Fibroblast of lung (primary cell): Measurements from ENCODE around the gene CEMIP. TPM values are rescaled to one million over a fixed set of nuclear protein-coding genes. Genes with fewer than 3 reads are reported as not detected.

Experiments used
- DNase-seq, 2 donors: peaks; one replicate each; pipeline versions ENCODE4 v3.0.0 to v3.0.0-alpha.2; 2010; ENCODE audit warnings: low read depth in 2 of 2
- H2AFZ ChIP-seq: 2 replicates; pipeline ENCODE4 v1.5.1; 2012; ENCODE audit warnings: low read length, control low read depth, inconsistent platforms
- H3K27ac ChIP-seq: 2 replicates; pipeline ENCODE4 v1.5.1; 2011; ENCODE audit warnings: low read length, control low read depth; ENCODE audit not compliant: insufficient read depth
- H3K27me3 ChIP-seq: 2 replicates; pipeline ENCODE4 v1.5.1; 2011; ENCODE audit warnings: mild to moderate bottlenecking, low read length; ENCODE audit not compliant: control insufficient read depth, insufficient read depth
- H3K36me3 ChIP-seq: 2 replicates; pipeline ENCODE4 v1.5.1; 2011; ENCODE audit warnings: low read length; ENCODE audit not compliant: control insufficient read depth, insufficient read depth
- H3K4me1 ChIP-seq: 2 replicates; pipeline ENCODE4 v1.5.1; 2011; ENCODE audit warnings: low read length; ENCODE audit not compliant: control insufficient read depth, insufficient read depth; ENCODE audit errors: extremely low read depth
- H3K4me2 ChIP-seq: 2 replicates; pipeline ENCODE4 v1.5.1; 2011; ENCODE audit warnings: low read length, control low read depth; ENCODE audit not compliant: insufficient read depth; ENCODE audit errors: extremely low read depth
- H3K4me3 ChIP-seq, 4 experiments: fragments of 200-600 bp in 1 of 4; sonication (generic) in 1 of 4; replicated peaks in 1 of 4; 2 replicates each; pipeline ENCODE4 v1.5.1; 2011 to 2016; ENCODE audit warnings: low read length in 4 of 4, low read depth in 3 of 4, mild to moderate bottlenecking in 3 of 4, control low read depth in 2 of 4, inconsistent platforms in 1 of 4, mixed read lengths in 1 of 4; ENCODE audit not compliant: insufficient read depth in 1 of 4; ENCODE audit errors: control extremely low read depth in 1 of 4
- H3K79me2 ChIP-seq: 2 replicates; pipeline ENCODE4 v1.5.1; 2012; ENCODE audit warnings: mild to moderate bottlenecking, low read length, inconsistent platforms; ENCODE audit not compliant: control insufficient read depth, insufficient read depth
- H3K9ac ChIP-seq: 2 replicates; pipeline ENCODE4 v1.5.1; 2011; ENCODE audit warnings: mild to moderate bottlenecking, low read length, control low read depth; ENCODE audit not compliant: insufficient read depth
- H3K9me3 ChIP-seq: 2 replicates; pipeline ENCODE4 v1.5.1; 2012; ENCODE audit warnings: low read depth, low read length; ENCODE audit not compliant: control insufficient read depth, insufficient read depth
- H4K20me1 ChIP-seq: 2 replicates; pipeline ENCODE4 v1.5.1; 2011; ENCODE audit warnings: low read length; ENCODE audit not compliant: control insufficient read depth, insufficient read depth; ENCODE audit errors: extremely low read depth
- CTCF ChIP-seq, 2 donors: IDR thresholded peaks in 1 of 2; conservative IDR thresholded peaks in 1 of 2; 1 replicate in 1 of 2; 2 replicates in 1 of 2; pipeline ENCODE4 v1.5.1; 2011 to 2012; ENCODE audit warnings: low read length in 2 of 2, control low read depth in 1 of 2, inconsistent platforms in 1 of 2, low read depth in 1 of 2, mild to moderate bottlenecking in 1 of 2
- EZH2 ChIP-seq: IDR thresholded peaks from 2 replicates; pipeline ENCODE4 v1.5.1; 2012; ENCODE audit warnings: low read length, control low read depth, mild to moderate bottlenecking; ENCODE audit errors: missing control alignments
- polyA plus RNA-seq, 2 donors: library from polyadenylated mRNA; depleted of rRNA in 1 of 2; stranded (reverse) in 1 of 2; unstranded in 1 of 2; fragments of >200 nt; gene quantifications; 2 replicates each; pipeline ENCODE4 v1.2.1, GENCODE V29; 2011 to 2012; ENCODE audit warnings: missing spikeins in 1 of 2
- total RNA-seq: library from RNA; depleted of rRNA; stranded (reverse); fragments of >200 nt; gene quantifications from 2 replicates; pipeline ENCODE4 v1.2.1, GENCODE V29; 2014

The CEMIP gene
- total and polyA plus RNA-seq, 2 donors (not counting 1 experiment from before 2014, with no cell fraction given): 946 to 1,190 TPM

GRCh38 chr15:80769829-80770705, 9.1 kb upstream of the CEMIP start:
- Histone ChIP-seq H3K27ac (no peak overlapping the region), H3K27me3 (no peaks in the 10 kb centered on the region), H3K4me3 (no peak overlapping the region), H3K36me3 (no peaks in the 10 kb centered on the region), H4K20me1 (no peaks in the 10 kb centered on the region), H3K4me2 (no peak overlapping the region), H3K9ac (no peak overlapping the region), H3K4me1 (peaks cover 2% of the 10 kb centered on the region), H2AFZ (no peak overlapping the region), H3K79me2 (no peaks in the 10 kb centered on the region), H3K9me3 (no peaks in the 10 kb centered on the region)
- TF ChIP-seq CTCF (conservative IDR thresholded peaks at IDR 0.05 in 1 of 2, IDR thresholded peaks at IDR 0.05 in 1 of 2; ENCODE audit: low read depth in 1 of 2, low read length in 2 of 2): no peak
- DNase-seq: no peak

- Histone ChIP-seq H3K27me3 (no peaks in the 10 kb centered on the region), H3K79me2 (no peaks in the 10 kb centered on the region), H3K9me3 (no peaks in the 10 kb centered on the region), H3K4me2 (no peak overlapping the region), H4K20me1 (no peaks in the 10 kb centered on the region), H3K4me1 (peaks cover 11% of the 10 kb centered on the region), H3K27ac (no peak overlapping the region), H2AFZ (no peak overlapping the region), H3K36me3 (no peaks in the 10 kb centered on the region), H3K4me3 (no peak overlapping the region), H3K9ac (no peak overlapping the region)
- no peak for TF ChIP-seq EZH2
- no peak for TF ChIP-seq CTCF (conservative IDR thresholded peaks at IDR 0.05 in 1 of 2, IDR thresholded peaks at IDR 0.05 in 1 of 2; ENCODE audit: low read depth in 1 of 2, low read length in 2 of 2)
- DNase-seq: peak in 1 of 2 donors; percentile 74
Measured at GRCh38 chr15:80773122-80773551, 6.0 kb upstream of the CEMIP start.

DNA sequence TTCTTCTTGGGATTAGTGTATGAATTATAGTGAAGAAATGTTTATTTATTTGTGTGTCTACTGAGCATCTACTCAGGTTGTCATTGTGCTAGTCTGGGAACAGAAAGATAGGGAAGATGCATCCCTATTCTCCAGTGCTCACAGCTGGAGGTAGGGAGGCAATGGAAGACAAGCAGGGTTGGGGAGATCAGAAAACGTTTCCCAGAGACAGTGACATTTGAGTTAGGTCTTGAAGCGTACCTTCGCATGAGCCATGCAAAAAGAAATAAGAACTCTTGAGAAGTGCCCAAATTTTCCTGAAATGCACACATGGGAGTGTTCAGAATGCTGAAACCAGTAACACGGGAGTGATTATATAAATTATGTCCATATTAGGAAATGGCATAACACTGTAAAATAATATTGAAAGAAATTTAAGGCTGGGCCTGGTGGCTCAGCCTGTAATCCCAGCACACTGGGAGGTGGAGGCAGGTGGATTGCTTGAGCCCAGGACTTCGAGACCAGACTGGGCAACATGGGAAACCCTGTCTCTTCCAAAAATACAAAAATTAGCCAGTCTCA, 5.3 kb upstream of the CEMIP start:
- no peak overlapping the region for H2AFZ ChIP-seq
- no peaks in the 10 kb centered on the region for H3K9me3 ChIP-seq
- peaks cover 15% of the 10 kb centered on the region for H3K4me1 ChIP-seq
- TF ChIP-seq CTCF (conservative IDR thresholded peaks at IDR 0.05 in 1 of 2, IDR thresholded peaks at IDR 0.05 in 1 of 2; ENCODE audit: low read depth in 1 of 2, low read length in 2 of 2) (no peak), EZH2 (no peak)
- H3K27ac ChIP-seq: no peak overlapping the region
- H4K20me1 ChIP-seq: no peaks in the 10 kb centered on the region
- H3K9ac ChIP-seq: no peak overlapping the region
- H3K4me3 ChIP-seq: no peak overlapping the region
- H3K36me3 ChIP-seq: no peaks in the 10 kb centered on the region
- H3K4me2 ChIP-seq: no peak overlapping the region
- no peak for DNase-seq
- H3K79me2 ChIP-seq: no peaks in the 10 kb centered on the region
- H3K27me3 ChIP-seq: no peaks in the 10 kb centered on the region
